GM12892 (cell line): ENCODE data around the gene C11orf42.

ENCODE experiments used
- POLR2A ChIP-seq: IDR thresholded peaks from 2 replicates; pipeline ENCODE4 v1.6.1; 2011; ENCODE audit warnings: low read depth, low read length, control low read depth
- TAF1 ChIP-seq: IDR thresholded peaks from 2 replicates; pipeline ENCODE4 v1.6.1; 2011; ENCODE audit warnings: low read depth, mild to moderate bottlenecking, control low read depth, low read length, borderline replicate concordance

DNA sequence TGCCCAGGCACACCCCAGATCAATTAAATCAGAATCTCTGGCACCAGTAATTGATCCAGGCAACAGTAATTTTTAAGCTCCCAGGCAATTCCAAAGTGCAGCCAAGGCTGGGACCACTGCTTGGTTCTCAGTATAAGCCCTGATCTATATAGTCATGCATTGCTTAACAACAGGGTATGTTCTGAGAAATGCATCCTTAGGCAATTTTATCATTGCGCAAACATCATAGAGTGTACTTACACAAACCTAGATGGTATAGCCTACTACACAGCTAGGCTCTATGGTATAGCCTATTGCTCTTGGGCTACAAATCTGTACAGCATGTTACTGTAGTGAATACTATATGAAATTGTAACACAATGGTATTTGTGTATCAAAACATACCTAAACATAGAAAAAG, 651 bp upstream of the C11orf42 start:
- TF ChIP-seq POLR2A (no peak), TAF1 (no peak)
